ENCODE results near the gene GSTT2.

- TF ChIP-seq, protein P1, sequence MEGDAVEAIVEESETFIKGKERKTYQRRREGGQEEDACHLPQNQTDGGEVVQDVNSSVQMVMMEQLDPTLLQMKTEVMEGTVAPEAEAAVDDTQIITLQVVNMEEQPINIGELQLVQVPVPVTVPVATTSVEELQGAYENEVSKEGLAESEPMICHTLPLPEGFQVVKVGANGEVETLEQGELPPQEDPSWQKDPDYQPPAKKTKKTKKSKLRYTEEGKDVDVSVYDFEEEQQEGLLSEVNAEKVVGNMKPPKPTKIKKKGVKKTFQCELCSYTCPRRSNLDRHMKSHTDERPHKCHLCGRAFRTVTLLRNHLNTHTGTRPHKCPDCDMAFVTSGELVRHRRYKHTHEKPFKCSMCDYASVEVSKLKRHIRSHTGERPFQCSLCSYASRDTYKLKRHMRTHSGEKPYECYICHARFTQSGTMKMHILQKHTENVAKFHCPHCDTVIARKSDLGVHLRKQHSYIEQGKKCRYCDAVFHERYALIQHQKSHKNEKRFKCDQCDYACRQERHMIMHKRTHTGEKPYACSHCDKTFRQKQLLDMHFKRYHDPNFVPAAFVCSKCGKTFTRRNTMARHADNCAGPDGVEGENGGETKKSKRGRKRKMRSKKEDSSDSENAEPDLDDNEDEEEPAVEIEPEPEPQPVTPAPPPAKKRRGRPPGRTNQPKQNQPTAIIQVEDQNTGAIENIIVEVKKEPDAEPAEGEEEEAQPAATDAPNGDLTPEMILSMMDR (IDR thresholded peaks at IDR 0.05; ENCODE audit: borderline replicate concordance, extremely low read depth, low read length, poor library complexity, severe bottlenecking) = no peak
- TF ChIP-seq EZH2 (IDR thresholded peaks at IDR 0.05; ENCODE audit: borderline replicate concordance, low read depth, low read length, severe bottlenecking) = no peak
These were observed 46.8 kb downstream of the GSTT2 start for GRCh38 chr22:24026733-24027132.

All from DND-41 (cell line).